B cell (primary cell): ENCODE results near the gene IL31RA. TPM values are rescaled to one million over a fixed set of nuclear protein-coding genes. Genes with fewer than 3 reads are reported as not detected.

Source experiments
- ATAC-seq: fragments of 200-7000 bp; cut with Tn5 transposase; one replicate; pipeline ENCODE4 v1.10.0; 2021; ENCODE audit warnings: low read depth, mild to moderate bottlenecking, moderate number of reproducible peaks, moderate library complexity
- CTCF ChIA-PET: fragments of 350-600 bp; sonication (Branson Sonifier 250); formaldehyde crosslinking; loops from one replicate; lab custom pipeline; 2021; ENCODE audit warnings: antibody characterized with exemption, inconsistent platforms; lab: Charles Lee
- POLR2A ChIA-PET: fragments of 350-600 bp; sonication (Branson Sonifier 250); formaldehyde crosslinking; loops from one replicate; lab custom pipeline; 2021; ENCODE audit warnings: antibody characterized with exemption; lab: Charles Lee
- DNase-seq: peaks from one replicate; pipeline ENCODE4 v3.0.0; 2013
- H2AFZ ChIP-seq: 2 replicates; pipeline ENCODE4 v1.6.1; 2012; ENCODE audit warnings: mild to moderate bottlenecking, low read depth, low read length; ENCODE audit not compliant: insufficient read depth, poor library complexity, severe bottlenecking
- H3K27ac ChIP-seq, 2 donors: 1 replicate in 1 of 2; 2 replicates in 1 of 2; pipeline ENCODE4 v1.5.1; 2012 to 2013; ENCODE audit warnings: low read length in 2 of 2, mild to moderate bottlenecking in 2 of 2, moderate library complexity in 1 of 2
- H3K27me3 ChIP-seq, 4 experiments: fragments of 200-600 bp in 1 of 4; sonication (generic) in 1 of 4; replicated peaks in 1 of 4; 1 replicate in 2 of 4; 2 replicates in 2 of 4; pipeline versions ENCODE4 v1.6.1 to v1.7.0; 2013 to 2016; ENCODE audit warnings: low read length in 3 of 4, mild to moderate bottlenecking in 2 of 4, mixed read lengths in 1 of 4, moderate library complexity in 1 of 4; ENCODE audit not compliant: insufficient read depth in 4 of 4, control insufficient read depth in 3 of 4; ENCODE audit errors: control extremely low read depth in 1 of 4
- H3K36me3 ChIP-seq, 2 experiments: replicated peaks in 1 of 2; 1 replicate in 1 of 2; 2 replicates in 1 of 2; pipeline versions ENCODE4 v1.6.1 to v1.7.1; 2013; ENCODE audit warnings: low read length in 1 of 2; ENCODE audit not compliant: insufficient read depth in 2 of 2, control insufficient read depth in 1 of 2; ENCODE audit errors: control extremely low read depth in 1 of 2, extremely low read depth in 1 of 2
- H3K4me1 ChIP-seq, 2 donors: fragments of 200-600 bp in 1 of 2; sonication (generic) in 1 of 2; 1 replicate in 1 of 2; 2 replicates in 1 of 2; pipeline versions ENCODE4 v1.5.1 to v1.6.1; 2013 to 2017; ENCODE audit warnings: low read length in 2 of 2; ENCODE audit not compliant: control insufficient read depth in 2 of 2, insufficient read depth in 2 of 2
- H3K4me2 ChIP-seq: replicated peaks from 2 replicates; pipeline ENCODE3; 2012; ENCODE audit warnings: mild to moderate bottlenecking, low read depth, low read length; ENCODE audit not compliant: poor library complexity, severe bottlenecking
- H3K4me3 ChIP-seq, 5 experiments: fragments of 200-600 bp in 1 of 5; sonication (generic) in 1 of 5; 1 replicate in 3 of 5; 2 replicates in 2 of 5; pipeline versions ENCODE4 v1.5.1 to v1.7.0; 2011 to 2016; ENCODE audit warnings: low read length in 4 of 5, mild to moderate bottlenecking in 4 of 5, low read depth in 2 of 5, control low read depth in 1 of 5, moderate library complexity in 1 of 5; ENCODE audit not compliant: insufficient read depth in 1 of 5; ENCODE audit errors: control extremely low read depth in 1 of 5, extremely low read depth in 1 of 5
- H3K79me2 ChIP-seq: fragments of 200-600 bp; sonication (generic); one replicate; pipeline ENCODE4 v1.6.0; 2016; ENCODE audit warnings: low read length; ENCODE audit not compliant: control insufficient read depth, insufficient read depth
- H3K9ac ChIP-seq: fragments of 200-600 bp; sonication (generic); 2 replicates; pipeline ENCODE4 v1.6.1; 2017; ENCODE audit warnings: mild to moderate bottlenecking, low read length, moderate library complexity
- H3K9me3 ChIP-seq, 3 donors: one replicate each; pipeline versions ENCODE4 v1.6.1 to v1.7.1; 2013; ENCODE audit warnings: low read length in 2 of 3; ENCODE audit not compliant: control insufficient read depth in 2 of 3, insufficient read depth in 1 of 3; ENCODE audit errors: control extremely low read depth in 1 of 3
- H4K20me1 ChIP-seq: 2 replicates; pipeline ENCODE4 v1.6.0; 2012; ENCODE audit warnings: mild to moderate bottlenecking, low read length; ENCODE audit not compliant: insufficient read depth, control insufficient read depth, poor library complexity, severe bottlenecking
- H3K27ac Mint-ChIP-seq: one replicate; pipeline ENCODE4 v1.8.0; 2021; ENCODE audit warnings: mixed read lengths
- H3K27me3 Mint-ChIP-seq: one replicate; pipeline ENCODE4 v1.8.0; 2021; ENCODE audit warnings: mixed read lengths
- H3K4me1 Mint-ChIP-seq: one replicate; pipeline ENCODE4 v1.8.0; 2021; ENCODE audit warnings: mixed read lengths
- H3K4me3 Mint-ChIP-seq: one replicate; pipeline ENCODE4 v1.8.0; 2021; ENCODE audit warnings: mixed read lengths
- H3K9me3 Mint-ChIP-seq: one replicate; pipeline ENCODE4 v1.8.0; 2022; ENCODE audit warnings: mixed read lengths; ENCODE audit not compliant: insufficient read depth
- CTCF ChIP-seq: fragments of 200-600 bp; IDR thresholded peaks from one replicate; pipeline ENCODE4 v1.8.0; 2022; ENCODE audit warnings: antibody characterized with exemption, mild to moderate bottlenecking
- EZH2 ChIP-seq: IDR thresholded peaks from 2 replicates; pipeline ENCODE4 v1.6.1; 2012; ENCODE audit warnings: borderline replicate concordance, low read depth, mild to moderate bottlenecking, moderate library complexity, low read length; ENCODE audit not compliant: insufficient read depth, poor library complexity, severe bottlenecking
- WGBS: methylation state at CpG from one replicate; pipeline ENCODE4 v1.1.5; 2013; ENCODE audit warnings: missing lambda C conversion rate; ENCODE audit not compliant: insufficient coverage; 5-methylcytosine and 5-hydroxymethylcytosine counted together
- intact Hi-C: fragments of 100-400 bp; cut with micrococcal nuclease; formaldehyde crosslinking; loops from one replicate; pipeline ENCODE4 v1.10.0; 2022
- polyA plus RNA-seq: library from polyadenylated mRNA; depleted of rRNA; stranded (reverse); fragments of >200 nt; gene quantifications from 2 replicates; pipeline ENCODE4 v1.2.3, GENCODE V29; 2012
- total RNA-seq, 2 donors: library from RNA; stranded (reverse); fragments of 120-200 nt in 1 of 2; gene quantifications; 1 replicate in 1 of 2; 2 replicates in 1 of 2; pipeline versions ENCODE4 v1.2.3 to v1.2.4, GENCODE V29; 2013 to 2022

The IL31RA gene
- total and polyA plus RNA-seq, 2 donors (not counting 1 experiment from before 2014, with no cell fraction given) = not detected

- Histone ChIP-seq H3K4me3 (no peak overlapping the region), H3K27me3 (peaks cover 0 to 5% (median 1%) of the 10 kb centered on the region in 4 experiments), H3K9me3 (no peaks in the 10 kb centered on the region), H3K36me3 (no peaks in the 10 kb centered on the region), H3K4me2 (no peak overlapping the region), H3K4me1 (peaks cover 6 to 9% of the 10 kb centered on the region in 2 donors), H3K27ac (no peak overlapping the region), H2AFZ (no peak overlapping the region), H4K20me1 (no peaks in the 10 kb centered on the region), H3K9ac (no peak overlapping the region), H3K79me2 (no peaks in the 10 kb centered on the region)
- no peak for DNase-seq
- ATAC-seq = no peak
- H3K4me3 Mint-ChIP-seq = no peak overlapping the region
- no peaks in the 10 kb centered on the region for H3K9me3 Mint-ChIP-seq
- intact Hi-C loops = no loop called here
- ChIA-PET CTCF (no interaction called here), POLR2A (no interaction called here)
- peaks cover 6% of the 10 kb centered on the region for H3K4me1 Mint-ChIP-seq
- peaks cover 15% of the 10 kb centered on the region for H3K27me3 Mint-ChIP-seq
- 96% methylated on average over 5 of the region's 12 CpGs for WGBS
- TF ChIP-seq EZH2 (no peak), CTCF (no peak)
- no peak overlapping the region for H3K27ac Mint-ChIP-seq
Measured at GRCh38 chr5:55927861-55928655, 76.9 kb downstream of the IL31RA start.

- Histone ChIP-seq H3K27ac (no peak overlapping the region), H3K4me3 (no peak overlapping the region), H3K4me2 (no peak overlapping the region), H3K4me1 (no peaks in the 10 kb centered on the region), H3K36me3 (no peaks in the 10 kb centered on the region), H3K9ac (no peak overlapping the region), H3K79me2 (no peaks in the 10 kb centered on the region), H4K20me1 (no peaks in the 10 kb centered on the region), H3K9me3 (no peaks in the 10 kb centered on the region), H3K27me3 (peaks cover 0 to under 1% (median 0%) of the 10 kb centered on the region in 4 experiments), H2AFZ (no peak overlapping the region)
- POLR2A ChIA-PET = no interaction called here
- CTCF ChIA-PET = no interaction called here
- Mint-ChIP-seq H3K27ac (no peak overlapping the region), H3K27me3 (peaks cover 6% of the 10 kb centered on the region), H3K9me3 (no peaks in the 10 kb centered on the region), H3K4me3 (no peak overlapping the region), H3K4me1 (no peaks in the 10 kb centered on the region)
- DNase-seq (no peak), ATAC-seq (no peak)
- intact Hi-C loops = no loop called here
- WGBS = 90% methylated on average over 4 of the region's 12 CpGs
- TF ChIP-seq EZH2 = no peak
- TF ChIP-seq CTCF = no peak
Measured at GRCh38 chr5:55929020-55929799, 78.1 kb downstream of the IL31RA start.
